AG10803 (cell line): Measurements from ENCODE around the gene MID1.

ENCODE experiments used
- DNase-seq: peaks from one replicate; pipeline ENCODE4 v3.0.0; 2010; ENCODE audit warnings: low read depth
- H3K4me3 ChIP-seq: 2 replicates; pipeline ENCODE4 v1.5.1; 2011; ENCODE audit warnings: mild to moderate bottlenecking, low read length, control low read depth
- TF ChIP-seq, protein P1 (sequence below): conservative IDR thresholded peaks from 2 replicates; pipeline ENCODE4 v1.5.1; 2011; ENCODE audit warnings: mild to moderate bottlenecking, low read length, control low read depth, inconsistent platforms

The MID1 gene

DNA sequence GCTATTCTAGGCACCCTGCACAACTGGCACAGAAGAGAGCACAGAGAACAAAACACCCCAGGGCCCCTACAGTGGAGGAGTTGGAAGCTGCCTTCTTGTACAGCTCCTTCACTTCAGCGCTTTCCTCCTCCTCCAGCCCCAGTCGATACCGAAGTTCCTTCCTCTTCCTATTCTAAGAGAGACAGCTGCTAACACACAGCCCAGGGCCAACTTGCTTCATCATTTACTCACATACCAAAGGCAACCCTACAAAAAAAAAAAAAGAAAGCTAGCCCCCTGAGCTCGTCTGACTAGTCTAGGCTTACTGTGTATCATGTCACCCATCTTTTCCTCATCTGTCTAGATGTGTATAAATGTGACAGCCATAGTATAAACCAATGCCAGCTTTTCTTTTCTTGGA lies 64.5 kb downstream of the MID1 start:
- no peak for DNase-seq
- H3K4me3 ChIP-seq = no peak overlapping the region
- TF ChIP-seq, protein P1, sequence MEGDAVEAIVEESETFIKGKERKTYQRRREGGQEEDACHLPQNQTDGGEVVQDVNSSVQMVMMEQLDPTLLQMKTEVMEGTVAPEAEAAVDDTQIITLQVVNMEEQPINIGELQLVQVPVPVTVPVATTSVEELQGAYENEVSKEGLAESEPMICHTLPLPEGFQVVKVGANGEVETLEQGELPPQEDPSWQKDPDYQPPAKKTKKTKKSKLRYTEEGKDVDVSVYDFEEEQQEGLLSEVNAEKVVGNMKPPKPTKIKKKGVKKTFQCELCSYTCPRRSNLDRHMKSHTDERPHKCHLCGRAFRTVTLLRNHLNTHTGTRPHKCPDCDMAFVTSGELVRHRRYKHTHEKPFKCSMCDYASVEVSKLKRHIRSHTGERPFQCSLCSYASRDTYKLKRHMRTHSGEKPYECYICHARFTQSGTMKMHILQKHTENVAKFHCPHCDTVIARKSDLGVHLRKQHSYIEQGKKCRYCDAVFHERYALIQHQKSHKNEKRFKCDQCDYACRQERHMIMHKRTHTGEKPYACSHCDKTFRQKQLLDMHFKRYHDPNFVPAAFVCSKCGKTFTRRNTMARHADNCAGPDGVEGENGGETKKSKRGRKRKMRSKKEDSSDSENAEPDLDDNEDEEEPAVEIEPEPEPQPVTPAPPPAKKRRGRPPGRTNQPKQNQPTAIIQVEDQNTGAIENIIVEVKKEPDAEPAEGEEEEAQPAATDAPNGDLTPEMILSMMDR = no peak

DNA sequence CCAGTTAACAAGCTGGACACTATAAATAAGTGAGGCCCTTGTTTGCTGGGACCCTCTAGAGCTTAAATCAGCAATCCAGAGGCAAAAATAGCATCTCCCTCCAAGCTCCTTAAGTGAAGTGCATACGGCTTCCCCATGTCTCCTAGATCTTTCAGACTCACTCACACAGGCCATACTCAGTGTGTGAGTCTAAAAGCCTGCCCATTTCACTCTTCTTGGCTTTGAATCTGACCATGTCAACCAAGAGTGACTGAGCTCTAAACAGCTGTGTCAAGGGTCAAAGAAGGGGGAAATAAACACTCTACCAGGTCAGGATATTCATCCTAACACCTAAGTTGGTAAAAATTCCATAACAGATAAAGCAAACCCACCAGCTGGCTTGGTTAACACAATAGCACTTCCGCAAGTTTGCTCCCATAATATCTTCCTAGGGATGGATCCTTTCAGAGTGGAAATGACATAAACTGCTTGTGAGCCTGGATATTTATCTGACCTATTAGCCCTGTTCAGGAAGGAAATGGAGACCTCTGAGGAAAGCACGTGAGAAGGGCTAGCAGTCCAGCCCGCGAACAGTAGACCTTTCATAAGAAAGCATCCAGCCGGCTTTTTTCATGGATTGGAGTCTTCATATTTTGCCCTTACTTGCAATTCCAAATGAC lies 65.6 kb downstream of the MID1 start:
- DNase-seq = no peak
- TF ChIP-seq, protein P1 = no peak
- H3K4me3 ChIP-seq = no peak overlapping the region

DNA sequence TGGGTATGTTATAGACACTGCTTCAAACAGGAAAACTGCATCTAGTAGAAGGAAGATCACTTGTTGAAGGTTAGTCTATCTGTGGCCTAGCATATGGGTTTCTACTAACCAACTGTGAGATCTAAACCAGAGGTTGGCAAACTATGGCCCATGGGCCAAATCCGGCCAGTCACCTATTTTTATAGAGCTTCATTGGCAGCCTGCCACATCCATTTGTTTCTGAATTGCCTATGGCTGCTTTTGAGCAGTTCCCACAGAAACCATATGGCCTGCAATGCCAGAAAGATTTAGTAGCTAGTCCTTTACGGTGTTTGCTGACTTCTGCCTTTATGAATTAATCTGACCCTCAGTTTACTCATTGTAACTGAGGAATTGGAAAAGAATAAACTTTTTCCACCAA lies 71.1 kb downstream of the MID1 start:
- TF ChIP-seq, protein P1 = no peak
- no peak overlapping the region for H3K4me3 ChIP-seq
- no peak for DNase-seq

DNA sequence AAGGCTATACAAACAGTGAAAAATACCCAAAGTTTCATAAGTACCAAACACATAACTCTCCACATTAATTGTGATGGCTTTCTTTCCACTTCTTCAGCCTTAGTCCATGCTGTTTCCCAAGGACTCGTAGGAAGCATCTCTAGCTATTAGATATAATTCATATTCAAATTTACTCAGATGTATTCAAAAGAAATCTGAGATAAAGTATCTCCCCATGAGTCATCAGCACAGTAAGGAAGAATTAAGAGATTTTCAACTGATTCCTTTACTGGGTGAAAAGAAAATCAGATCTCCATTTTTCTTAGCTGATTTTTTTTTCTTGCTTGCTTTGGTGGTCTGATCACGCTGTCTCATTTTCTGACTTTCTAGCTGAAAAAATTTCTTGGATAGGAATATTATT lies 71.7 kb downstream of the MID1 start:
- DNase-seq = no peak
- TF ChIP-seq, protein P1 = no peak
- H3K4me3 ChIP-seq = no peak overlapping the region

DNA sequence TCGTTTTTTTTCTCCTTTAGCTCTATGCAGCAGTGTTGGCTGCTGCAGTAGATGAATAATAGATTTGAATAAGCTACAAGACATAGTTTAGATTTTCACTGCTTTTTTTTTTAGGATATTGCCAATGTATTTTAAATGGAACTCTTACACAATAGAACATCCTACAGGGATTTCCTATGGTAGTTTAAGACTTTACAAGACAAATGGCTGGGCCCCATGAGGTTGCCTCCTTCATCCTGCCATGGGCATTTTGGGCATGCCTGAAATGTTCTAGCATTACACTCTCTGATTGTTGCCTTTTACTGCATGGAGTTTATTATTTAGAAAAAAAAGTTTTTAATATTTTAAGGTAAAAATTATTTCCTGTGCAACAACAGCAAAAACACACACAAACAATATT lies 74.5 kb downstream of the MID1 start:
- TF ChIP-seq, protein P1 = no peak
- no peak for DNase-seq
- H3K4me3 ChIP-seq = no peak overlapping the region

DNA sequence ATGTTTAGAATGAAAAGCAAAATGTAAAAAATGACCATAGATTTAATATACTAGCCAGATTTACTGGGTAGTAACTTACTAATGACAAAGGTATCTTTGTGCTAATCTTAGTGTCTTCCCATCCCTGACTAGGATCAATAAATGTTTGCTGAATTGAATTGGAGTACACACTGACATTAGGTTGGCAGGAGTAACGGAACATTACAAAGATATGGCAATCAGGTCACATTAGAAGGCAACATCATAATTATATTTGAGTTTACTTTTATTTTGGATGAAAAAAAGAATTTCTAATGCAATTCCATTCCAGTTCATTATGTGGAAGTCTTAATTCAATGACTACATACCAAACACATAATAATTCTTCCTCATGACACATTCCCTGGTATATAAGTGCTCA lies 77.8 kb downstream of the MID1 start:
- DNase-seq = no peak
- TF ChIP-seq, protein P1 = no peak
- H3K4me3 ChIP-seq = no peak overlapping the region

DNA sequence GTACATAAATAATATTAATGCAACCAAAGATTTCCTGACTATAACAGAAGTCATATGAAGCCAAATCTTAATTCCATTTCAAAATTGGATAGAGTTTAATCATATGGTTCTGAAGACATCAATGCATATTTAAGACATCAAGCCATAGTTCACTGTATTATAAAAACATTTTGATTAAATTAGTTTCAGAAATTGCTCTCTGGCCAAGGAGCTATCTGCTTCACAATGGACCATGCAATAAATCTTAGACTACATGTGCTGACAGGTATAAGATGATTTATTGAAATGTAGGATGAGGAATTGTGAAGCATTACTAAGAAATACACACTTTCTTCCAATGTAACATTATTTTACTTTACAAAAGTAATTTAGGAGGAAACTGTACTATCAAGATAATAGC lies 81.6 kb downstream of the MID1 start:
- no peak overlapping the region for H3K4me3 ChIP-seq
- TF ChIP-seq, protein P1 = no peak
- no peak for DNase-seq
